ENCODE data around the gene MSI2. TPM values are rescaled to one million over a fixed set of nuclear protein-coding genes. Genes with fewer than 3 reads are reported as not detected.

The MSI2 gene
- total and polyA plus RNA-seq, 2 experiments from 2014 or later, result 18.9 to 41.8 TPM

GRCh38 chr17:57551321-57552079 lies 295.2 kb downstream of the MSI2 start:
- no peaks in the 10 kb centered on the region for H3K36me3 ChIP-seq (ENCODE audit: insufficient read depth)
- no peaks in the 10 kb centered on the region for H3K9me3 Mint-ChIP-seq
- H3K4me1 ChIP-seq (ENCODE audit: insufficient read depth), result peaks cover 69% of the 10 kb centered on the region
- H3K36me3 Mint-ChIP-seq (ENCODE audit: low read depth), result no peaks in the 10 kb centered on the region
- TF ChIP-seq, protein P1, sequence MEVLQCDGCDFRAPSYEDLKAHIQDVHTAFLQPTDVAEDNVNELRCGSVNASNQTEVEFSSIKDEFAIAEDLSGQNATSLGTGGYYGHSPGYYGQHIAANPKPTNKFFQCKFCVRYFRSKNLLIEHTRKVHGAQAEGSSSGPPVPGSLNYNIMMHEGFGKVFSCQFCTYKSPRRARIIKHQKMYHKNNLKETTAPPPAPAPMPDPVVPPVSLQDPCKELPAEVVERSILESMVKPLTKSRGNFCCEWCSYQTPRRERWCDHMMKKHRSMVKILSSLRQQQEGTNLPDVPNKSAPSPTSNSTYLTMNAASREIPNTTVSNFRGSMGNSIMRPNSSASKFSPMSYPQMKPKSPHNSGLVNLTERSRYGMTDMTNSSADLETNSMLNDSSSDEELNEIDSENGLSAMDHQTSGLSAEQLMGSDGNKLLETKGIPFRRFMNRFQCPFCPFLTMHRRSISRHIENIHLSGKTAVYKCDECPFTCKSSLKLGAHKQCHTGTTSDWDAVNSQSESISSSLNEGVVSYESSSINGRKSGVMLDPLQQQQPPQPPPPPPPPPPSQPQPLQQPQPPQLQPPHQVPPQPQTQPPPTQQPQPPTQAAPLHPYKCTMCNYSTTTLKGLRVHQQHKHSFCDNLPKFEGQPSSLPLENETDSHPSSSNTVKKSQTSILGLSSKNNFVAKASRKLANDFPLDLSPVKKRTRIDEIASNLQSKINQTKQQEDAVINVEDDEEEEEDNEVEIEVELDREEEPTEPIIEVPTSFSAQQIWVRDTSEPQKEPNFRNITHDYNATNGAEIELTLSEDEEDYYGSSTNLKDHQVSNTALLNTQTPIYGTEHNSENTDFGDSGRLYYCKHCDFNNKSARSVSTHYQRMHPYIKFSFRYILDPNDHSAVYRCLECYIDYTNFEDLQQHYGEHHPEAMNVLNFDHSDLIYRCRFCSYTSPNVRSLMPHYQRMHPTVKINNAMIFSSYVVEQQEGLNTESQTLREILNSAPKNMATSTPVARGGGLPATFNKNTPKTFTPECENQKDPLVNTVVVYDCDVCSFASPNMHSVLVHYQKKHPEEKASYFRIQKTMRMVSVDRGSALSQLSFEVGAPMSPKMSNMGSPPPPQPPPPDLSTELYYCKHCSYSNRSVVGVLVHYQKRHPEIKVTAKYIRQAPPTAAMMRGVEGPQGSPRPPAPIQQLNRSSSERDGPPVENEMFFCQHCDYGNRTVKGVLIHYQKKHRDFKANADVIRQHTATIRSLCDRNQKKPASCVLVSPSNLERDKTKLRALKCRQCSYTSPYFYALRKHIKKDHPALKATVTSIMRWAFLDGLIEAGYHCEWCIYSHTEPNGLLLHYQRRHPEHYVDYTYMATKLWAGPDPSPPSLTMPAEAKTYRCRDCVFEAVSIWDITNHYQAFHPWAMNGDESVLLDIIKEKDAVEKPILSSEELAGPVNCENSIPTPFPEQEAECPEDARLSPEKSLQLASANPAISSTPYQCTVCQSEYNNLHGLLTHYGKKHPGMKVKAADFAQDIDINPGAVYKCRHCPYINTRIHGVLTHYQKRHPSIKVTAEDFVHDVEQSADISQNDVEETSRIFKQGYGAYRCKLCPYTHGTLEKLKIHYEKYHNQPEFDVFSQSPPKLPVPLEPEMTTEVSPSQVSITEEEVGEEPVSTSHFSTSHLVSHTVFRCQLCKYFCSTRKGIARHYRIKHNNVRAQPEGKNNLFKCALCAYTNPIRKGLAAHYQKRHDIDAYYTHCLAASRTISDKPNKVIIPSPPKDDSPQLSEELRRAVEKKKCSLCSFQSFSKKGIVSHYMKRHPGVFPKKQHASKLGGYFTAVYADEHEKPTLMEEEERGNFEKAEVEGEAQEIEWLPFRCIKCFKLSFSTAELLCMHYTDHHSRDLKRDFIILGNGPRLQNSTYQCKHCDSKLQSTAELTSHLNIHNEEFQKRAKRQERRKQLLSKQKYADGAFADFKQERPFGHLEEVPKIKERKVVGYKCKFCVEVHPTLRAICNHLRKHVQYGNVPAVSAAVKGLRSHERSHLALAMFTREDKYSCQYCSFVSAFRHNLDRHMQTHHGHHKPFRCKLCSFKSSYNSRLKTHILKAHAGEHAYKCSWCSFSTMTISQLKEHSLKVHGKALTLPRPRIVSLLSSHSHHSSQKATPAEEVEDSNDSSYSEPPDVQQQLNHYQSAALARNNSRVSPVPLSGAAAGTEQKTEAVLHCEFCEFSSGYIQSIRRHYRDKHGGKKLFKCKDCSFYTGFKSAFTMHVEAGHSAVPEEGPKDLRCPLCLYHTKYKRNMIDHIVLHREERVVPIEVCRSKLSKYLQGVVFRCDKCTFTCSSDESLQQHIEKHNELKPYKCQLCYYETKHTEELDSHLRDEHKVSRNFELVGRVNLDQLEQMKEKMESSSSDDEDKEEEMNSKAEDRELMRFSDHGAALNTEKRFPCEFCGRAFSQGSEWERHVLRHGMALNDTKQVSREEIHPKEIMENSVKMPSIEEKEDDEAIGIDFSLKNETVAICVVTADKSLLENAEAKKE (CRISPR knock-in tag; IDR thresholded peaks at IDR 0.05), result no peak
- TF ChIP-seq ZNF114 (CRISPR knock-in tag; IDR thresholded peaks at IDR 0.05) (no peak), NANOG (IDR thresholded peaks at IDR 0.05; ENCODE audit: borderline replicate concordance) (no peak), CREB1 (CRISPR knock-in tag; IDR thresholded peaks at IDR 0.05; ENCODE audit: low read depth) (no peak), POLR2AphosphoS5 (IDR thresholded peaks at IDR 0.05; ENCODE audit: low read depth) (no peak), STAT1 (IDR thresholded peaks at IDR 0.05; ENCODE audit: unreplicated experiment) (no peak), CTCF (conservative IDR thresholded peaks at IDR 0.05; ENCODE audit: low read depth in 2 of 2) (no peak), EZH2 (IDR thresholded peaks at IDR 0.05; ENCODE audit: low read depth, unreplicated experiment) (no peak), JUNB (IDR thresholded peaks at IDR 0.05; ENCODE audit: unreplicated experiment) (no peak), EZH2phosphoT487 (IDR thresholded peaks at IDR 0.05; ENCODE audit: unreplicated experiment) (no peak), ZNF331 (CRISPR knock-in tag; IDR thresholded peaks at IDR 0.05; ENCODE audit: low read depth) (no peak)
- TF ChIP-seq, protein P2, sequence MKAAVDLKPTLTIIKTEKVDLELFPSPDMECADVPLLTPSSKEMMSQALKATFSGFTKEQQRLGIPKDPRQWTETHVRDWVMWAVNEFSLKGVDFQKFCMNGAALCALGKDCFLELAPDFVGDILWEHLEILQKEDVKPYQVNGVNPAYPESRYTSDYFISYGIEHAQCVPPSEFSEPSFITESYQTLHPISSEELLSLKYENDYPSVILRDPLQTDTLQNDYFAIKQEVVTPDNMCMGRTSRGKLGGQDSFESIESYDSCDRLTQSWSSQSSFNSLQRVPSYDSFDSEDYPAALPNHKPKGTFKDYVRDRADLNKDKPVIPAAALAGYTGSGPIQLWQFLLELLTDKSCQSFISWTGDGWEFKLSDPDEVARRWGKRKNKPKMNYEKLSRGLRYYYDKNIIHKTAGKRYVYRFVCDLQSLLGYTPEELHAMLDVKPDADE (IDR thresholded peaks at IDR 0.05), result no peak
- TF ChIP-seq, protein P3, sequence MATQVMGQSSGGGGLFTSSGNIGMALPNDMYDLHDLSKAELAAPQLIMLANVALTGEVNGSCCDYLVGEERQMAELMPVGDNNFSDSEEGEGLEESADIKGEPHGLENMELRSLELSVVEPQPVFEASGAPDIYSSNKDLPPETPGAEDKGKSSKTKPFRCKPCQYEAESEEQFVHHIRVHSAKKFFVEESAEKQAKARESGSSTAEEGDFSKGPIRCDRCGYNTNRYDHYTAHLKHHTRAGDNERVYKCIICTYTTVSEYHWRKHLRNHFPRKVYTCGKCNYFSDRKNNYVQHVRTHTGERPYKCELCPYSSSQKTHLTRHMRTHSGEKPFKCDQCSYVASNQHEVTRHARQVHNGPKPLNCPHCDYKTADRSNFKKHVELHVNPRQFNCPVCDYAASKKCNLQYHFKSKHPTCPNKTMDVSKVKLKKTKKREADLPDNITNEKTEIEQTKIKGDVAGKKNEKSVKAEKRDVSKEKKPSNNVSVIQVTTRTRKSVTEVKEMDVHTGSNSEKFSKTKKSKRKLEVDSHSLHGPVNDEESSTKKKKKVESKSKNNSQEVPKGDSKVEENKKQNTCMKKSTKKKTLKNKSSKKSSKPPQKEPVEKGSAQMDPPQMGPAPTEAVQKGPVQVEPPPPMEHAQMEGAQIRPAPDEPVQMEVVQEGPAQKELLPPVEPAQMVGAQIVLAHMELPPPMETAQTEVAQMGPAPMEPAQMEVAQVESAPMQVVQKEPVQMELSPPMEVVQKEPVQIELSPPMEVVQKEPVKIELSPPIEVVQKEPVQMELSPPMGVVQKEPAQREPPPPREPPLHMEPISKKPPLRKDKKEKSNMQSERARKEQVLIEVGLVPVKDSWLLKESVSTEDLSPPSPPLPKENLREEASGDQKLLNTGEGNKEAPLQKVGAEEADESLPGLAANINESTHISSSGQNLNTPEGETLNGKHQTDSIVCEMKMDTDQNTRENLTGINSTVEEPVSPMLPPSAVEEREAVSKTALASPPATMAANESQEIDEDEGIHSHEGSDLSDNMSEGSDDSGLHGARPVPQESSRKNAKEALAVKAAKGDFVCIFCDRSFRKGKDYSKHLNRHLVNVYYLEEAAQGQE (IDR thresholded peaks at IDR 0.05; ENCODE audit: unreplicated experiment), result no peak
- H3K27ac Mint-ChIP-seq, result peak overlapping the region; percentile 27; the same call in 1 of the 2 replicates
- peaks cover 86% of the 10 kb centered on the region for H3K4me1 Mint-ChIP-seq
- H3K4me3 ChIP-seq, result no peak overlapping the region
- H3K79me2 ChIP-seq (replicated peaks; ENCODE audit: insufficient read depth), result 0 out of 2 replicates have a peak, but pooled peaks cover 6% of the 10 kb centered on the region
- H3K4me3 Mint-ChIP-seq, result peak overlapping the region; percentile 17; the same call in 1 of the 3 replicates
- H4K20me1 ChIP-seq (replicated peaks; ENCODE audit: insufficient read depth), result peaks cover 11% of the 10 kb centered on the region; the same call in 1 of the 2 replicates
- peak overlapping the region; percentile 57 for H3K4me2 ChIP-seq
- no peak for DNase-seq (ENCODE audit: low spot score)
- no peaks in the 10 kb centered on the region for H3K9me2 ChIP-seq (ENCODE audit: insufficient read depth)
- peaks cover 9% of the 10 kb centered on the region for H3K27me3 Mint-ChIP-seq (ENCODE audit: insufficient read depth, low read depth, poor library complexity)
- H3K27ac ChIP-seq (ENCODE audit: low read depth), result no peak overlapping the region
- no peak; the same call in 2 of the 3 replicates for ATAC-seq
- H3K27me3 ChIP-seq (ENCODE audit: insufficient read depth), result no peaks in the 10 kb centered on the region
- H3F3A ChIP-seq (replicated peaks; ENCODE audit: low read depth), result no peaks in the 10 kb centered on the region
- no peak overlapping the region for H2AFZ ChIP-seq

Data from GM23338 (cell line).